B cell (primary cell): ENCODE results near the gene NAV1. TPM values are rescaled to one million over a fixed set of nuclear protein-coding genes. Genes with fewer than 3 reads are reported as not detected.

Experiments used
- ATAC-seq: fragments of 200-7000 bp; cut with Tn5 transposase; one replicate; pipeline ENCODE4 v1.10.0; 2021; ENCODE audit warnings: low read depth, mild to moderate bottlenecking, moderate number of reproducible peaks, moderate library complexity
- CTCF ChIA-PET: fragments of 350-600 bp; sonication (Branson Sonifier 250); formaldehyde crosslinking; loops from one replicate; lab custom pipeline; 2021; ENCODE audit warnings: antibody characterized with exemption, inconsistent platforms; lab: Charles Lee
- POLR2A ChIA-PET: fragments of 350-600 bp; sonication (Branson Sonifier 250); formaldehyde crosslinking; loops from one replicate; lab custom pipeline; 2021; ENCODE audit warnings: antibody characterized with exemption; lab: Charles Lee
- DNase-seq: peaks from one replicate; pipeline ENCODE4 v3.0.0; 2013
- H2AFZ ChIP-seq: 2 replicates; pipeline ENCODE4 v1.6.1; 2012; ENCODE audit warnings: mild to moderate bottlenecking, low read depth, low read length; ENCODE audit not compliant: insufficient read depth, poor library complexity, severe bottlenecking
- H3K27ac ChIP-seq, 2 donors: 1 replicate in 1 of 2; 2 replicates in 1 of 2; pipeline ENCODE4 v1.5.1; 2012 to 2013; ENCODE audit warnings: low read length in 2 of 2, mild to moderate bottlenecking in 2 of 2, moderate library complexity in 1 of 2
- H3K27me3 ChIP-seq, 4 experiments: fragments of 200-600 bp in 1 of 4; sonication (generic) in 1 of 4; replicated peaks in 1 of 4; 1 replicate in 2 of 4; 2 replicates in 2 of 4; pipeline versions ENCODE4 v1.6.1 to v1.7.0; 2013 to 2016; ENCODE audit warnings: low read length in 3 of 4, mild to moderate bottlenecking in 2 of 4, mixed read lengths in 1 of 4, moderate library complexity in 1 of 4; ENCODE audit not compliant: insufficient read depth in 4 of 4, control insufficient read depth in 3 of 4; ENCODE audit errors: control extremely low read depth in 1 of 4
- H3K36me3 ChIP-seq, 2 experiments: replicated peaks in 1 of 2; 1 replicate in 1 of 2; 2 replicates in 1 of 2; pipeline versions ENCODE4 v1.6.1 to v1.7.1; 2013; ENCODE audit warnings: low read length in 1 of 2; ENCODE audit not compliant: insufficient read depth in 2 of 2, control insufficient read depth in 1 of 2; ENCODE audit errors: control extremely low read depth in 1 of 2, extremely low read depth in 1 of 2
- H3K4me1 ChIP-seq, 2 donors: fragments of 200-600 bp in 1 of 2; sonication (generic) in 1 of 2; 1 replicate in 1 of 2; 2 replicates in 1 of 2; pipeline versions ENCODE4 v1.5.1 to v1.6.1; 2013 to 2017; ENCODE audit warnings: low read length in 2 of 2; ENCODE audit not compliant: control insufficient read depth in 2 of 2, insufficient read depth in 2 of 2
- H3K4me2 ChIP-seq: replicated peaks from 2 replicates; pipeline ENCODE3; 2012; ENCODE audit warnings: mild to moderate bottlenecking, low read depth, low read length; ENCODE audit not compliant: poor library complexity, severe bottlenecking
- H3K4me3 ChIP-seq, 5 experiments: fragments of 200-600 bp in 1 of 5; sonication (generic) in 1 of 5; 1 replicate in 3 of 5; 2 replicates in 2 of 5; pipeline versions ENCODE4 v1.5.1 to v1.7.0; 2011 to 2016; ENCODE audit warnings: low read length in 4 of 5, mild to moderate bottlenecking in 4 of 5, low read depth in 2 of 5, control low read depth in 1 of 5, moderate library complexity in 1 of 5; ENCODE audit not compliant: insufficient read depth in 1 of 5; ENCODE audit errors: control extremely low read depth in 1 of 5, extremely low read depth in 1 of 5
- H3K79me2 ChIP-seq: fragments of 200-600 bp; sonication (generic); one replicate; pipeline ENCODE4 v1.6.0; 2016; ENCODE audit warnings: low read length; ENCODE audit not compliant: control insufficient read depth, insufficient read depth
- H3K9ac ChIP-seq: fragments of 200-600 bp; sonication (generic); 2 replicates; pipeline ENCODE4 v1.6.1; 2017; ENCODE audit warnings: mild to moderate bottlenecking, low read length, moderate library complexity
- H3K9me3 ChIP-seq, 3 donors: one replicate each; pipeline versions ENCODE4 v1.6.1 to v1.7.1; 2013; ENCODE audit warnings: low read length in 2 of 3; ENCODE audit not compliant: control insufficient read depth in 2 of 3, insufficient read depth in 1 of 3; ENCODE audit errors: control extremely low read depth in 1 of 3
- H4K20me1 ChIP-seq: 2 replicates; pipeline ENCODE4 v1.6.0; 2012; ENCODE audit warnings: mild to moderate bottlenecking, low read length; ENCODE audit not compliant: insufficient read depth, control insufficient read depth, poor library complexity, severe bottlenecking
- H3K27ac Mint-ChIP-seq: one replicate; pipeline ENCODE4 v1.8.0; 2021; ENCODE audit warnings: mixed read lengths
- H3K27me3 Mint-ChIP-seq: one replicate; pipeline ENCODE4 v1.8.0; 2021; ENCODE audit warnings: mixed read lengths
- H3K4me1 Mint-ChIP-seq: one replicate; pipeline ENCODE4 v1.8.0; 2021; ENCODE audit warnings: mixed read lengths
- H3K4me3 Mint-ChIP-seq: one replicate; pipeline ENCODE4 v1.8.0; 2021; ENCODE audit warnings: mixed read lengths
- H3K9me3 Mint-ChIP-seq: one replicate; pipeline ENCODE4 v1.8.0; 2022; ENCODE audit warnings: mixed read lengths; ENCODE audit not compliant: insufficient read depth
- CTCF ChIP-seq: fragments of 200-600 bp; IDR thresholded peaks from one replicate; pipeline ENCODE4 v1.8.0; 2022; ENCODE audit warnings: antibody characterized with exemption, mild to moderate bottlenecking
- EZH2 ChIP-seq: IDR thresholded peaks from 2 replicates; pipeline ENCODE4 v1.6.1; 2012; ENCODE audit warnings: borderline replicate concordance, low read depth, mild to moderate bottlenecking, moderate library complexity, low read length; ENCODE audit not compliant: insufficient read depth, poor library complexity, severe bottlenecking
- WGBS: methylation state at CpG from one replicate; pipeline ENCODE4 v1.1.5; 2013; ENCODE audit warnings: missing lambda C conversion rate; ENCODE audit not compliant: insufficient coverage; 5-methylcytosine and 5-hydroxymethylcytosine counted together
- intact Hi-C: fragments of 100-400 bp; cut with micrococcal nuclease; formaldehyde crosslinking; loops from one replicate; pipeline ENCODE4 v1.10.0; 2022
- polyA plus RNA-seq: library from polyadenylated mRNA; depleted of rRNA; stranded (reverse); fragments of >200 nt; gene quantifications from 2 replicates; pipeline ENCODE4 v1.2.3, GENCODE V29; 2012
- total RNA-seq, 2 donors: library from RNA; stranded (reverse); fragments of 120-200 nt in 1 of 2; gene quantifications; 1 replicate in 1 of 2; 2 replicates in 1 of 2; pipeline versions ENCODE4 v1.2.3 to v1.2.4, GENCODE V29; 2013 to 2022

The NAV1 gene
- total and polyA plus RNA-seq, 2 donors (not counting 1 experiment from before 2014, with no cell fraction given), result 1.5 to 4.3 TPM

DNA sequence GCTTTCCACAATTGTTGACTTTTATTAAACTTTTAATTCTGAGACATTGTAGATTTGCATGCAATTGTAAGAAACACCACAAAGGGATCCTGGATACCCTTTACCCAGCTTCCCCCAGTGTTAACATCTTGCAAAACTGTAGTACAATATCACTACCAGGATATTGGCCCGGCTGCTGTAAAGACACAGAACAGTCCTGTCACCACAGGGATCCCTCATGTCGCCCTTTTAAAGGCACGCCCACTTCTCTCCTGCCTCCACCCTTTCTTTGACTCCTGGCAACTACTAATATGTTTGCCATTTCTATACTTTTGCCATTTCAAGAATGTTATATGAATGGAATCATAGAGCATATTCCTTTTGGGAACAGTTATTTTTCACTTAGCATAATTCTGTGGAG is 37.0 kb downstream of the NAV1 start:
- H3K4me3 Mint-ChIP-seq, result no peak overlapping the region
- no peaks in the 10 kb centered on the region for H3K4me1 Mint-ChIP-seq
- no peak for TF ChIP-seq CTCF
- TF ChIP-seq EZH2, result no peak
- ATAC-seq (no peak), DNase-seq (no peak)
- no peak overlapping the region for H3K4me3 ChIP-seq
- intact Hi-C loops, result no loop called here
- no peaks in the 10 kb centered on the region for H3K4me1 ChIP-seq
- no peak overlapping the region for H3K27ac Mint-ChIP-seq
- no peaks in the 10 kb centered on the region for H4K20me1 ChIP-seq
- H3K9me3 Mint-ChIP-seq, result peaks cover 6% of the 10 kb centered on the region
- H3K36me3 ChIP-seq, result no peaks in the 10 kb centered on the region
- ChIA-PET POLR2A (no interaction called here), CTCF (no interaction called here)
- H3K27ac ChIP-seq, result no peak overlapping the region
- no peak overlapping the region for H3K4me2 ChIP-seq
- no peak overlapping the region for H2AFZ ChIP-seq
- peaks cover 7% of the 10 kb centered on the region for H3K27me3 Mint-ChIP-seq
- no peak overlapping the region for H3K9ac ChIP-seq
- no peaks in the 10 kb centered on the region for H3K9me3 ChIP-seq
- no peaks in the 10 kb centered on the region for H3K27me3 ChIP-seq
- 89% methylated on average over 1 of the region's 3 CpGs for WGBS
- no peaks in the 10 kb centered on the region for H3K79me2 ChIP-seq

GRCh38 chr1:201576914-201577313 is 38.0 kb downstream of the NAV1 start:
- Histone ChIP-seq H3K4me3 (no peak overlapping the region), H3K27me3 (no peaks in the 10 kb centered on the region), H3K9ac (no peak overlapping the region), H2AFZ (no peak overlapping the region), H3K9me3 (no peaks in the 10 kb centered on the region), H3K4me1 (no peaks in the 10 kb centered on the region), H4K20me1 (no peaks in the 10 kb centered on the region), H3K36me3 (no peaks in the 10 kb centered on the region), H3K79me2 (no peaks in the 10 kb centered on the region), H3K4me2 (no peak overlapping the region), H3K27ac (no peak overlapping the region)
- ChIA-PET POLR2A (no interaction called here), CTCF (no interaction called here)
- no peak overlapping the region for H3K27ac Mint-ChIP-seq
- ATAC-seq (no peak), DNase-seq (no peak)
- peaks cover 6% of the 10 kb centered on the region for H3K9me3 Mint-ChIP-seq
- TF ChIP-seq CTCF, result no peak
- no peak for TF ChIP-seq EZH2
- intact Hi-C loops, result no loop called here
- H3K27me3 Mint-ChIP-seq, result peaks cover 8% of the 10 kb centered on the region
- H3K4me1 Mint-ChIP-seq, result no peaks in the 10 kb centered on the region
- no peak overlapping the region for H3K4me3 Mint-ChIP-seq
